Measurements from ENCODE around the gene DOK4. TPM values are rescaled to one million over a fixed set of nuclear protein-coding genes. Genes with fewer than 3 reads are reported as not detected.

Gene DOK4
- total RNA-seq, 3 donors from 2014 or later (not counting 1 experiment from before 2014, with no cell fraction given): 0.75 to 2.5 (median 1.5) TPM

- intact Hi-C loops (cut with micrococcal nuclease): no loop called here
- no peaks in the 10 kb centered on the region for H3K36me3 Mint-ChIP-seq
- Histone ChIP-seq H3K27me3 (ENCODE audit: control insufficient read depth, insufficient read depth, low read length) (no peaks in the 10 kb centered on the region), H3K4me1 (ENCODE audit: control insufficient read depth, insufficient read depth, low read length) (no peaks in the 10 kb centered on the region), H3K4me3 (ENCODE audit: low read length) (no peak overlapping the region), H3K9me3 (ENCODE audit: control insufficient read depth, insufficient read depth, low read length) (no peaks in the 10 kb centered on the region), H3K36me3 (ENCODE audit: control insufficient read depth, insufficient read depth, low read length) (peaks cover 45% of the 10 kb centered on the region), H3K27ac (ENCODE audit: low read length) (no peak overlapping the region)
- H3K4me3 Mint-ChIP-seq: no peak overlapping the region
- H3K27ac Mint-ChIP-seq: no peak overlapping the region
- H3K9me3 Mint-ChIP-seq: no peaks in the 10 kb centered on the region
- ATAC-seq: no peak
- no peak for DNase-seq
- TF ChIP-seq CTCF (IDR thresholded peaks at IDR 0.05): no peak
- WGBS (ENCODE audit: insufficient coverage): 96% methylated on average over 15 of the region's 23 CpGs
- H3K4me1 Mint-ChIP-seq: peaks cover 0 to 6% of the 10 kb centered on the region in 2 donors
- no peaks in the 10 kb centered on the region for H3K27me3 Mint-ChIP-seq (ENCODE audit: low read depth in 2 of 2)
Measured at GRCh38 chr16:57512296-57513001, 26.2 kb upstream of the DOK4 start.

- DNase-seq (no peak), ATAC-seq (no peak)
- no peaks in the 10 kb centered on the region for H3K9me3 ChIP-seq (ENCODE audit: control insufficient read depth, insufficient read depth, low read length)
- no peaks in the 10 kb centered on the region for H3K27me3 ChIP-seq (ENCODE audit: control insufficient read depth, insufficient read depth, low read length)
- Mint-ChIP-seq H3K36me3 (no peaks in the 10 kb centered on the region), H3K9me3 (no peaks in the 10 kb centered on the region), H3K27me3 (ENCODE audit: low read depth in 2 of 2) (no peaks in the 10 kb centered on the region), H3K27ac (no peak overlapping the region), H3K4me1 (no peaks in the 10 kb centered on the region), H3K4me3 (no peak overlapping the region)
- no peak overlapping the region for H3K27ac ChIP-seq (ENCODE audit: low read length)
- no peak for TF ChIP-seq CTCF (IDR thresholded peaks at IDR 0.05)
- H3K36me3 ChIP-seq (ENCODE audit: control insufficient read depth, insufficient read depth, low read length): peaks cover 24% of the 10 kb centered on the region
- intact Hi-C loops (cut with micrococcal nuclease): no loop called here
- no peak overlapping the region for H3K4me3 ChIP-seq (ENCODE audit: low read length)
- H3K4me1 ChIP-seq (ENCODE audit: control insufficient read depth, insufficient read depth, low read length): no peaks in the 10 kb centered on the region
- 85% methylated on average over 10 of the region's 10 CpGs for WGBS (ENCODE audit: insufficient coverage)
Measured at GRCh38 chr16:57510016-57510871, 24.0 kb upstream of the DOK4 start.

- ATAC-seq (no peak), DNase-seq (no peak)
- Mint-ChIP-seq H3K9me3 (no peaks in the 10 kb centered on the region), H3K4me3 (no peak overlapping the region), H3K36me3 (no peaks in the 10 kb centered on the region), H3K4me1 (no peaks in the 10 kb centered on the region), H3K27ac (no peak overlapping the region), H3K27me3 (ENCODE audit: low read depth in 2 of 2) (no peaks in the 10 kb centered on the region)
- H3K4me1 ChIP-seq (ENCODE audit: control insufficient read depth, insufficient read depth, low read length): no peaks in the 10 kb centered on the region
- H3K4me3 ChIP-seq (ENCODE audit: low read length): no peak overlapping the region
- 89% methylated on average over 11 of the region's 12 CpGs for WGBS (ENCODE audit: insufficient coverage)
- intact Hi-C loops (cut with micrococcal nuclease): no loop called here
- H3K27me3 ChIP-seq (ENCODE audit: control insufficient read depth, insufficient read depth, low read length): no peaks in the 10 kb centered on the region
- H3K27ac ChIP-seq (ENCODE audit: low read length): no peak overlapping the region
- H3K9me3 ChIP-seq (ENCODE audit: control insufficient read depth, insufficient read depth, low read length): no peaks in the 10 kb centered on the region
- TF ChIP-seq CTCF (IDR thresholded peaks at IDR 0.05): no peak
- H3K36me3 ChIP-seq (ENCODE audit: control insufficient read depth, insufficient read depth, low read length): peaks cover 16% of the 10 kb centered on the region
Measured at GRCh38 chr16:57509231-57509923, 23.1 kb upstream of the DOK4 start.

Data from natural killer cell (primary cell).